ENCODE measurements around the gene DMRTC2.
A peak's percentile ranks its signal among the peaks of the same experiment; 100 is the strongest.

The DMRTC2 gene

GRCh38 chr19:41816761-41817160 lies 28.1 kb upstream of the DMRTC2 start:
- peaks cover 4% of the 10 kb centered on the region for H3K4me1 Mint-ChIP-seq
- no peak for DNase-seq (ENCODE audit: low spot score in 2 of 2)
- no peak overlapping the region for H3K27ac Mint-ChIP-seq
- H3K36me3 Mint-ChIP-seq = no peaks in the 10 kb centered on the region
- H3K4me3 Mint-ChIP-seq = no peak overlapping the region
- no peaks in the 10 kb centered on the region for H3K9me3 Mint-ChIP-seq
- ATAC-seq (ENCODE audit: low read depth) = no peak
- H3K27me3 Mint-ChIP-seq = peaks cover 3% of the 10 kb centered on the region

GRCh38 chr19:41821003-41821735 lies 23.7 kb upstream of the DMRTC2 start:
- ATAC-seq (ENCODE audit: low read depth) (peak; percentile 90), DNase-seq (ENCODE audit: low spot score in 2 of 2) (peak; percentile 52 to 64)
- no peaks in the 10 kb centered on the region for H3K9me3 Mint-ChIP-seq
- peaks cover 4% of the 10 kb centered on the region for H3K27me3 Mint-ChIP-seq
- peaks cover 1% of the 10 kb centered on the region for H3K36me3 Mint-ChIP-seq
- no peak overlapping the region for H3K4me3 Mint-ChIP-seq
- H3K4me1 Mint-ChIP-seq = peaks cover 2% of the 10 kb centered on the region
- H3K27ac Mint-ChIP-seq = no peak overlapping the region

GRCh38 chr19:41837981-41838708 lies 6.7 kb upstream of the DMRTC2 start:
- Mint-ChIP-seq H3K27ac (no peak overlapping the region), H3K4me3 (no peak overlapping the region), H3K27me3 (peaks cover 16% of the 10 kb centered on the region), H3K36me3 (no peaks in the 10 kb centered on the region), H3K4me1 (peaks cover 3% of the 10 kb centered on the region), H3K9me3 (no peaks in the 10 kb centered on the region)
- ATAC-seq (ENCODE audit: low read depth) = no peak
- no peak for DNase-seq (ENCODE audit: low spot score in 2 of 2)

- H3K27ac Mint-ChIP-seq = no peak overlapping the region
- peaks cover 4% of the 10 kb centered on the region for H3K9me3 Mint-ChIP-seq
- no peak for DNase-seq (ENCODE audit: low spot score in 2 of 2)
- no peak for ATAC-seq (ENCODE audit: low read depth)
- peaks cover 16% of the 10 kb centered on the region for H3K27me3 Mint-ChIP-seq
- H3K4me1 Mint-ChIP-seq = peaks cover 3% of the 10 kb centered on the region
- peaks cover 2% of the 10 kb centered on the region for H3K36me3 Mint-ChIP-seq
- no peak overlapping the region for H3K4me3 Mint-ChIP-seq
These were observed 5.6 kb upstream of the DMRTC2 start for GRCh38 chr19:41839211-41839610.

- Mint-ChIP-seq H3K4me1 (no peaks in the 10 kb centered on the region), H3K4me3 (no peak overlapping the region), H3K9me3 (peaks cover 4% of the 10 kb centered on the region), H3K36me3 (peaks cover 2% of the 10 kb centered on the region), H3K27ac (no peak overlapping the region), H3K27me3 (peaks cover 11% of the 10 kb centered on the region)
- DNase-seq (ENCODE audit: low spot score in 2 of 2) (no peak), ATAC-seq (ENCODE audit: low read depth) (no peak)
These were observed 1.5 kb upstream of the DMRTC2 start for GRCh38 chr19:41843371-41843770.

GRCh38 chr19:41844601-41845000 lies 241 bp upstream of the DMRTC2 start, which contains the start of gene LYPD4:
LYPD4 (minus strand) TSS chr19:41844683; CDS start chr19:41839285, 5,398 bp downstream.
- DNase-seq (ENCODE audit: low spot score in 2 of 2) (no peak), ATAC-seq (ENCODE audit: low read depth) (no peak)
- peaks cover 2% of the 10 kb centered on the region for H3K36me3 Mint-ChIP-seq
- peaks cover 4% of the 10 kb centered on the region for H3K9me3 Mint-ChIP-seq
- peaks cover 5% of the 10 kb centered on the region for H3K27me3 Mint-ChIP-seq
- H3K4me3 Mint-ChIP-seq = no peak within 1 kb of the TSS
- H3K27ac Mint-ChIP-seq = no peak within 1 kb of the TSS
- no peaks in the 10 kb centered on the region for H3K4me1 Mint-ChIP-seq

GRCh38 chr19:41845051-41845590 lies 279 bp downstream of the DMRTC2 start:
- H3K9me3 Mint-ChIP-seq = peaks cover 4% of the 10 kb centered on the region
- no peak for DNase-seq (ENCODE audit: low spot score in 2 of 2)
- no peaks in the 10 kb centered on the region for H3K4me1 Mint-ChIP-seq
- peaks cover 2% of the 10 kb centered on the region for H3K36me3 Mint-ChIP-seq
- H3K27me3 Mint-ChIP-seq = peaks cover 5% of the 10 kb centered on the region
- no peak overlapping the region for H3K27ac Mint-ChIP-seq
- ATAC-seq (ENCODE audit: low read depth) = no peak
- H3K4me3 Mint-ChIP-seq = no peak overlapping the region

GRCh38 chr19:41847351-41848105 lies 2.7 kb downstream of the DMRTC2 start:
- Mint-ChIP-seq H3K9me3 (peaks cover 4% of the 10 kb centered on the region), H3K27ac (no peak overlapping the region), H3K4me1 (no peaks in the 10 kb centered on the region), H3K27me3 (peaks cover 5% of the 10 kb centered on the region), H3K36me3 (peaks cover 2% of the 10 kb centered on the region), H3K4me3 (no peak overlapping the region)
- ATAC-seq (ENCODE audit: low read depth) = no peak
- no peak for DNase-seq (ENCODE audit: low spot score in 2 of 2)

GRCh38 chr19:41848666-41849065 lies 3.8 kb downstream of the DMRTC2 start:
- Mint-ChIP-seq H3K27me3 (peaks cover 5% of the 10 kb centered on the region), H3K4me3 (no peak overlapping the region), H3K4me1 (peaks cover 1% of the 10 kb centered on the region), H3K9me3 (peaks cover 4% of the 10 kb centered on the region), H3K27ac (no peak overlapping the region), H3K36me3 (peaks cover 2% of the 10 kb centered on the region)
- DNase-seq (ENCODE audit: low spot score in 2 of 2) (no peak), ATAC-seq (ENCODE audit: low read depth) (no peak)

GRCh38 chr19:41849067-41849466 lies 4.2 kb downstream of the DMRTC2 start:
- H3K36me3 Mint-ChIP-seq = no peaks in the 10 kb centered on the region
- H3K9me3 Mint-ChIP-seq = peaks cover 2% of the 10 kb centered on the region
- H3K27me3 Mint-ChIP-seq = peaks cover 5% of the 10 kb centered on the region
- ATAC-seq (ENCODE audit: low read depth) (no peak), DNase-seq (ENCODE audit: low spot score in 2 of 2) (no peak)
- H3K4me3 Mint-ChIP-seq = no peak overlapping the region
- no peak overlapping the region for H3K27ac Mint-ChIP-seq
- H3K4me1 Mint-ChIP-seq = peaks cover 2% of the 10 kb centered on the region

GRCh38 chr19:41850381-41850780 lies 5.5 kb downstream of the DMRTC2 start:
- H3K9me3 Mint-ChIP-seq = no peaks in the 10 kb centered on the region
- no peaks in the 10 kb centered on the region for H3K36me3 Mint-ChIP-seq
- peaks cover 2% of the 10 kb centered on the region for H3K4me1 Mint-ChIP-seq
- no peak for ATAC-seq (ENCODE audit: low read depth)
- no peak overlapping the region for H3K4me3 Mint-ChIP-seq
- no peak overlapping the region for H3K27ac Mint-ChIP-seq
- no peak for DNase-seq (ENCODE audit: low spot score in 2 of 2)
- peaks cover 8% of the 10 kb centered on the region for H3K27me3 Mint-ChIP-seq

- Mint-ChIP-seq H3K27me3 (peaks cover 5% of the 10 kb centered on the region), H3K4me1 (peaks cover 2% of the 10 kb centered on the region)
These were observed 6.6 kb downstream of the DMRTC2 start for GRCh38 chr19:41851456-41851855.

GRCh38 chr19:41853344-41853743 lies 8.5 kb downstream of the DMRTC2 start:
- Mint-ChIP-seq H3K27ac (no peak overlapping the region), H3K9me3 (no peaks in the 10 kb centered on the region), H3K4me3 (no peak overlapping the region), H3K36me3 (no peaks in the 10 kb centered on the region), H3K27me3 (peaks cover 5% of the 10 kb centered on the region), H3K4me1 (peaks cover 2% of the 10 kb centered on the region)
- no peak for ATAC-seq (ENCODE audit: low read depth)
- DNase-seq (ENCODE audit: low spot score in 2 of 2) = no peak

More at GRCh38 chr19:41851456-41851855, 6.6 kb downstream of the DMRTC2 start:
- no peak overlapping the region for H3K4me3 Mint-ChIP-seq
- no peak overlapping the region for H3K27ac Mint-ChIP-seq
- H3K9me3 Mint-ChIP-seq = no peaks in the 10 kb centered on the region
- DNase-seq (ENCODE audit: low spot score in 2 of 2) (no peak), ATAC-seq (ENCODE audit: low read depth) (no peak)
- no peaks in the 10 kb centered on the region for H3K36me3 Mint-ChIP-seq

GRCh38 chr19:41853768-41854167 lies 8.9 kb downstream of the DMRTC2 start:
- Mint-ChIP-seq H3K36me3 (no peaks in the 10 kb centered on the region), H3K27ac (no peak overlapping the region), H3K27me3 (peaks cover 5% of the 10 kb centered on the region), H3K9me3 (no peaks in the 10 kb centered on the region), H3K4me1 (peaks cover 2% of the 10 kb centered on the region), H3K4me3 (no peak overlapping the region)
- DNase-seq (ENCODE audit: low spot score in 2 of 2) (no peak), ATAC-seq (ENCODE audit: low read depth) (peak; percentile 19)
